Activated naive CD4-positive, alpha-beta T cell treated with anti-CD3 and anti-CD28 coated beads, Interleukin-2, amount 50 U/mL, for 16 hours (primary cell): ENCODE data around the gene S100B.

Source experiments
- DNase-seq: peaks from one replicate; pipeline ENCODE4 v3.0.0-alpha.2; 2020

The S100B gene

GRCh38 chr21:46626975-46627501 is 22.2 kb upstream of the S100B start:
- no peak for DNase-seq

- no peak for DNase-seq
Observed at GRCh38 chr21:46626536-46626935, 21.7 kb upstream of the S100B start.

GRCh38 chr21:46625759-46626158 is 20.9 kb upstream of the S100B start:
- no peak for DNase-seq

GRCh38 chr21:46624050-46624449 is 19.2 kb upstream of the S100B start:
- no peak for DNase-seq

DNA sequence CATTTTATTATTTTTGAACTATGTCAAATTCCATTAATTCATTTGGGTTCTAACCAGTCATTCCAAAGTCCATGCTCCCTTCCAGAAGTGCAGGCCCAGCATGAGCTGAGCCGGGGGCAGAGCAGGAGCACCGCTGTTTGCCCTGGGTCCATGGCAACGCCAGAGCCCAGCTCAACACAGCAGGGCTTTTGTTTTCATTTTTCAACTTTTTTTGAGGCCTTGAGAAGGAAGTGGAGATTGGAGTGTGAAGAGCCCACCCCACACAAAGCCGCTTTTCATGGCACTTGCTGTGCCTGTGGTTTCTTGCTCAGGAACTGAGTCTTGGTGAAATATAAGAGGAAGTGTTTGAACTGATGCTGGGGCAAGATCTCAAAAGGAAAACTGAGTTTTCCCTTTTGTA is 17.3 kb upstream of the S100B start:
- no peak for DNase-seq

GRCh38 chr21:46621457-46622182 is 16.7 kb upstream of the S100B start:
- no peak for DNase-seq

DNA sequence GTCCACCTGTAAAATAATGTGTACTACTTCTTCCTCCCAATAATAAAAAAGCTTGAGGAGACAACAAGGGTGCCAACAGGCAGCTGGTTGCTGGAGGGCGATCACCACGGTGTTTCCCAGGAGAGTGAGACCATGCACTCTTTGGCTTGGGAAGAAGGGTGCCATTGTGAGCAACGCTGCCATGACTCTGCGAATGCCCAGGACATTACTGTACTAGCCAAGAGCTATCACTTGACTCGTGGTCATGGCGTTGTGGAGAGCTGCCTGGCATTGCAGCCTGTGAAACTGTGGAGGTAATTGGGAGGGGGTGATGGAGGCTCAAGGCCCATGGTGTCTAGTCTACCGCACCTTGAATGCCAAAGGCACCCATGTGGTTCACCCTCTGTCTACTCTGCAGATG is 16.0 kb upstream of the S100B start:
- DNase-seq = no peak

GRCh38 chr21:46619846-46620245 is 15.0 kb upstream of the S100B start:
- no peak for DNase-seq

- DNase-seq = no peak
Observed at GRCh38 chr21:46618738-46619379, 14.0 kb upstream of the S100B start.

GRCh38 chr21:46617267-46618051 is 12.6 kb upstream of the S100B start:
- no peak for DNase-seq

DNA sequence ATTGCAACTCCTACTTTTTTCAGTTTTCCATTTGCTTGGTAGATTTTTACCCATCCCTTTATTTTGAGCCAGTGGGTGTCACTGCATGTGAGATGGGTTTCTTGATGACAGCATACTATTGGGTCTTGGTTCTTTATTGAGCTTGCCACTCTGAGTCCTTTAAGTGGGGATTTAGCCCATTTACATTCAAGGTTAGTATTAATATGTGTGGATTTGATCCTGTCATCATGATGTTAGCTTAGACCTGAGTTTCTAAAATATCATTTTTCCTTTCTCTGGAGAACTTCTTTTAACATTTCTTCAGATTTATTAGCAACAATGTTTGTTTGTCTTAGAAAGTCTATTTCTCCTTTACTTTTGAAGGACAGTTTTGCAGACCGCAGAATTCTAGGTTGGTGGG is 11.8 kb upstream of the S100B start:
- DNase-seq = no peak

DNA sequence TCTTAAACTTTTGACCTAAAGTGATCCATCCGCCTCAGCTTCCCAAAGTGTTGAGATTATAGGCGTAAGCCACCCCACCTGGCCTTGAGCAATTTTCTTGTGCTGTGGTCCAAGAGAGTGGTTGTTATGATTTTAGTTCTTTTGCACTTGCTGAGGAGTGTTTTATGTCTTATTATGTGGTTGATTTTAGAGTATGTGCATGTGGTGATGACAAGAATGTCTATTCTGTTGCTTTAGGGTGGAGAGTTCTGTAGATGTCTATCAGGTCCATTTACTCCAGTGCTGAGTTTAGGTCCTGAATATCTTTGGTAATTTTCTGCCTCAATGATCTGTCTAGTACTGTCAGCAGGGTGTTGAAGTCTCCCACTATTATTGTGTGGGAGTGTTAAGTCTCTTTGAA is 11.2 kb upstream of the S100B start:
- DNase-seq = no peak

DNA sequence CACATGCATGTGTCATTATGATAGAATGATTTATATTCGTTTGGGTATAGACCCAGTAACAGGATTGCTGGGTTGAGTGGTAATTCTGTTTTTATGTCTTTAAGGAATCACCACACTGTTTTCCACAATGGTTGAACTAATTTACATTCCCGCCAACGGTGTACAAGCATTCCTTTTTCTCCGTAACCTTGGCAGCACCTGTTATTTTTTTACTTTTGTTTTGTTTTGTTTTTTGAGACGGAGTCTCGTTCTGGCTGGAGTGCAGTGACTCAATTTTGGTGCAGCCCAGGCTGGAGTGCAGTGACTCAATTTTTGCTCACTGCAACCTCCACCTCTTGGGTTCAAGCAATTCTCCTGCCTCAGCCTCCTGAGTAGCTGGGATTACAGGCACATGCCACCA is 8.5 kb upstream of the S100B start:
- DNase-seq = no peak

- DNase-seq = no peak
Observed at GRCh38 chr21:46610018-46610701, 5.3 kb upstream of the S100B start.

- no peak for DNase-seq
Observed at GRCh38 chr21:46608672-46609111, 3.8 kb upstream of the S100B start.

DNA sequence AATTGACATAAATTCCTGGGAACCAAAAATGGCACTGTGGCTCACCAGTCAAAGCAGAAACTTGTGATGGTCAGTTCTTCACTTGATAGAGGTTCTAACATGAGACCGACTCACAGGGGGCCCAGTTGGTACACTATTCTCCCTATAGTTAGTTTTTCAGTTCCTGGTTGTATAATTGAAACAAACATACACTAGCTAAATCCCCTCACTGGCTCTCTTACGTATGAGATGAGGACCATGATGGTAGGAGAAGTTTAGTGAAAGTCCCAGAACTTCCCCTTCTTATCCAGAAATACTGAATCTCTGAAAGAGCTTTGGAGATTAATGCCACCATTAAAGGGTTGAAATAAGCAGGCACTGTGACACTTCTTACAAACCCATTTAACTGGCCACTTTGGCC is 2.8 kb upstream of the S100B start:
- DNase-seq = no peak

- DNase-seq = no peak
Observed at GRCh38 chr21:46606427-46606813, 1.5 kb upstream of the S100B start.

DNA sequence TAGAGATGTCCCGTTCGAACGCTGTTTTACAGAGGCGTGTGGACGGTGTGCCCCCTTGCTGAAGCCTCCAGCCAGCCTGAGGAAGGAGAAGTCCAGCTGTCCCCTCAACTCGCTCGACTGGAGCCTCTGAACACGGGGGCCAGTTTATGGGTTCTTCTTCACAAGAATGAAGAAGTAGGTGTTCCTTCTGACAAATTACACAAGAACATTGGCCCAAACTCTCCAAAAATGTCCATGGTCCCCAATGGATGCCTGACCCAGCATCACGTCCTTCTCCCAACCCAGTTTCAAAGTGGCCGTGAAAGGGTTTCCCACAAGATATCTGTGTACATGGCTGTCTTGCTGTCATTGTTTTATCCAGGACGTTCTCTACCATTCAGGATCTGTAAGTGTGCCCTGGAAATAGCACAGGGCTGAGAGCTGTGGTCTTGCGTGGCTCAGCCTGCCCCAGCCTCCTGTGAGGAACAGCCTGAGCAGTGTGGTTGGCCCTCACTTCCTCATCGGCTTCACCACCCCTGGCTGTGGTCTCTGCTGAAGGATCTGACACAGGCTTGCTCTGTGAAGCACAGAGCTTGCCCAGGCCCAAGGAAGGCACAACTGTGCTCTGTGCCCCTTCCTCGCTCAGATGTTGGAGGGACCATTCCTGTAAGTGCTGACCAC is 1.0 kb upstream of the S100B start:
- no peak for DNase-seq

- DNase-seq = no peak
Observed at GRCh38 chr21:46604329-46604974, 430 bp downstream of the S100B start.

DNA sequence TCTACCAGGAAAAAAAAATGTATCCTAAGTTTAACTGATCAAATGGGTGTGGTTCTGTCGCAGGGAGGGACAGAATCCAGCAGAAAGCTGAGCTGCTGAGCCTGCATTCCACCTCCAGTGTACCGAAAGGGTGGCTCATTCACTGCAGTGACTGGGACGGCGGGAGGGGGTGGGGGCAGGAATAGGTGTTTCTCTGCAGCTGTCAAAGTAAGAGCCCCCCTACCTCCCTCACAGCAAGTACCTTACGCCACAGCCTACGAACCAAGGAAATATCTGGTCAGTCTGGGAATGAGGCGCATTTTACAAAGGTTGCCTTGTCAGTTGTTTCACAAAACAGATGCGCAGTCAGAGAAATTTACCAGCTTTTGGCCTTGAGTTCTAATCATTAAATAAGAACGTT is 1.7 kb downstream of the S100B start:
- DNase-seq = no peak

DNA sequence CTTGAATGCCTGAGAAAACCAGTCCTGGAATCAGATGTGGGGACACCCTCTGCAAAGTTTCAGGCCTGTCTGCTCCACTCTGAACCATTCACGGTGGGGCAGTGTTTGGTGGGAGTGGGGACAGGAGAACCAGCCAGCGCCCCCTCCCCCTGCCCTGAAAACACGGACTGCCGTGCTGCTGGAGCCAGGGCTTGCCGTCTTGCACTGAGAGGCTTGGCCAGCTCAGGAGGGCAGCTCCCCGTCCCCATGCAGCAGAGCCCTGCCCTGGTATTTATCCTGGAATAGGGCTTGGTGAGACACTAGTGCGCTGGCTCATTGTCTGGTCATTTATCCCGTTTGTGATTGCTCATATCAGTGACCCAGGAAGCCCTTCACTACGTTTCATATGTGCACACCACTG is 3.9 kb downstream of the S100B start:
- no peak for DNase-seq

- DNase-seq = no peak
Observed at GRCh38 chr21:46600305-46600704, 4.6 kb downstream of the S100B start.
